ENCODE results near the gene FGF16.

FGF16 gene

DNA sequence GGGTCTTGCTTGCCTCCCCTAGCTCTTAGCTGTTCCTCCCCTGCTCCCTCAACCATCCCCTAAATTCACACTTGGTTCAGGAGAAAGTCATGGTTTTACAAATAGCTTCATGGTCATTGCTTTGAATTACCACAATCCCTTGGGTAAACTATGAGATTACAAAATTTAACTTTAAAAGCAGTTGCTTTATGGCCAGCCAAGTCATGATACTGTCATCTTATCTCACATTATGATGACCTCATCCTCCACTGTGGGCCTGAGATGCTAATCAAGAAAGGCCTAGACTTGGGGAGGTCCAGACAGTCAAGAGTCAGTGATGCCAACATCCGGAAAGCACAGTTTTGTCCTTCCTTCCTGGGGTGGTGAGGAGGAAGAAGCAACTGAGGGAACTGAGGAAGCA, 10.5 kb upstream of the FGF16 start:
- TF ChIP-seq, protein P1, sequence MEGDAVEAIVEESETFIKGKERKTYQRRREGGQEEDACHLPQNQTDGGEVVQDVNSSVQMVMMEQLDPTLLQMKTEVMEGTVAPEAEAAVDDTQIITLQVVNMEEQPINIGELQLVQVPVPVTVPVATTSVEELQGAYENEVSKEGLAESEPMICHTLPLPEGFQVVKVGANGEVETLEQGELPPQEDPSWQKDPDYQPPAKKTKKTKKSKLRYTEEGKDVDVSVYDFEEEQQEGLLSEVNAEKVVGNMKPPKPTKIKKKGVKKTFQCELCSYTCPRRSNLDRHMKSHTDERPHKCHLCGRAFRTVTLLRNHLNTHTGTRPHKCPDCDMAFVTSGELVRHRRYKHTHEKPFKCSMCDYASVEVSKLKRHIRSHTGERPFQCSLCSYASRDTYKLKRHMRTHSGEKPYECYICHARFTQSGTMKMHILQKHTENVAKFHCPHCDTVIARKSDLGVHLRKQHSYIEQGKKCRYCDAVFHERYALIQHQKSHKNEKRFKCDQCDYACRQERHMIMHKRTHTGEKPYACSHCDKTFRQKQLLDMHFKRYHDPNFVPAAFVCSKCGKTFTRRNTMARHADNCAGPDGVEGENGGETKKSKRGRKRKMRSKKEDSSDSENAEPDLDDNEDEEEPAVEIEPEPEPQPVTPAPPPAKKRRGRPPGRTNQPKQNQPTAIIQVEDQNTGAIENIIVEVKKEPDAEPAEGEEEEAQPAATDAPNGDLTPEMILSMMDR (IDR thresholded peaks at IDR 0.05): no peak
- no peak for TF ChIP-seq ZFX (IDR thresholded peaks at IDR 0.05; ENCODE audit: borderline replicate concordance)
- no peak overlapping the region for H3K27ac ChIP-seq

- TF ChIP-seq, protein P1 (IDR thresholded peaks at IDR 0.05): no peak
- no peak for TF ChIP-seq ZFX (IDR thresholded peaks at IDR 0.05; ENCODE audit: borderline replicate concordance)
- no peak overlapping the region for H3K27ac ChIP-seq
Measured at GRCh38 chrX:77440330-77440729, 6.9 kb upstream of the FGF16 start.

DNA sequence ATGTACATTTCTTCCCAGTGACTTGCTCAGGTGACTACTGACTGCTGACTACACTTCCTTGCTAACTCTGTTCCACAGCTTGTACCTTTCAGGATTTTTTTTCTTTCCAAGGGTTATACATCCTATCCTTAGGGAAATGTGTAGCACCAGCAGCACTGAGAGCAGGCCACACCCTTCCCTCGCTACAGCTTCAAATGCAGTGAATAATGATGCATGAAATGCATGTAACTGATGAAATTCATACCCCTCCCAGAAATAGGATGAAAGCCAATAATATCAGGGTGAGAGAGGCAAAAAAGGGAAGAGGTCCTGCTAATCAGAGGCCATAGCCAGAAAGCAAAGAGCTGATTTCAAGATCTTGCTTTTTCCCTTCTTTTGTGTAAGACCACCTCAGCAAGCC, 6.2 kb upstream of the FGF16 start:
- H3K27ac ChIP-seq: no peak overlapping the region
- TF ChIP-seq, protein P1 (IDR thresholded peaks at IDR 0.05): no peak
- TF ChIP-seq ZFX (IDR thresholded peaks at IDR 0.05; ENCODE audit: borderline replicate concordance): no peak

DNA sequence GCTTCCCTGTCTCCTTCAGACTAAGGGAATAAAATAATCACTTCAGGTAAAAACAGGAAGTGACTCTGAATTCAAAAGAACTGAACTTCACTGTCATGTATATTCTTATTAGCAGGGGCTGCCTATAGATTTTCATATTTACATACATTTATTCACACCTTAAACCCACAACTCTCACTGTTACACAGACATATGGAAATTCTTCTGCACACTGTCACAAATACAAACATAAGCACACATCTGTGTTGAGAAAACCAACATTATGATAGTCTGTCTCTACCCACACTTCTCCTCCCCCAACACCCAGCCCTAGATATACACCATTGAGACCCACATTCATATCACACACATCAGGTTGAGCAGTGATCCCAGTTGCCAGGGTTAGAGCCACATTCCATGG, 5.7 kb upstream of the FGF16 start:
- TF ChIP-seq, protein P1 (IDR thresholded peaks at IDR 0.05): no peak
- TF ChIP-seq ZFX (IDR thresholded peaks at IDR 0.05; ENCODE audit: borderline replicate concordance): no peak
- no peak overlapping the region for H3K27ac ChIP-seq

DNA sequence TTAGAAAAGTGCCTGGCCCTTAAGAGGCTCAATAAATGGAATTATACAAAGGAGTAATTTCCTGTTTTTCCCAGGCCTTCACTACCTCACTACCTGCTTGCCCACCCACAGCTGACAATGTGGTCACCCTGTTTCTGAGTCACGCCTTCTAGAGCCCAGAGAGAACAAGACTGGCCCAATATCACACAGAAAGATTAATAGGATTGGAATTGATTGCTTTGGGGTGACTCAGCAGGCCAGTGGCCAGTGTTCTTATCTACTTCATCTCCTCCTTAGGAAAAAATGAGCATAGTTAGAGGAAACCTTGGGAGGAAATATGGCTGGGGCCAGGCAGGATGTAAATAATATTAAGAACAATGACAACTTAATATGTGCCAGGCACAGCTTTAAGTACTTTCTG, 4.5 kb upstream of the FGF16 start:
- H3K27ac ChIP-seq: no peak overlapping the region
- TF ChIP-seq ZFX (IDR thresholded peaks at IDR 0.05; ENCODE audit: borderline replicate concordance): no peak
- TF ChIP-seq, protein P1 (IDR thresholded peaks at IDR 0.05): no peak

- no peak overlapping the region for H3K27ac ChIP-seq
- TF ChIP-seq, protein P1 (IDR thresholded peaks at IDR 0.05): no peak
- TF ChIP-seq ZFX (IDR thresholded peaks at IDR 0.05; ENCODE audit: borderline replicate concordance): no peak
Measured at GRCh38 chrX:77444075-77444474, 3.1 kb upstream of the FGF16 start.

GRCh38 chrX:77444545-77444944, 2.6 kb upstream of the FGF16 start:
- no peak overlapping the region for H3K27ac ChIP-seq
- no peak for TF ChIP-seq ZFX (IDR thresholded peaks at IDR 0.05; ENCODE audit: borderline replicate concordance)
- TF ChIP-seq, protein P1 (IDR thresholded peaks at IDR 0.05): no peak
